GM12865 (cell line): ENCODE measurements around the gene MRPL33.

Experiments
- DNase-seq: peaks from one replicate; pipeline ENCODE4 v3.0.0; 2010; ENCODE audit warnings: low read depth
- H3K4me3 ChIP-seq: 2 replicates; pipeline ENCODE4 v1.5.1; 2011; ENCODE audit warnings: mild to moderate bottlenecking, low read depth, low read length, control low read depth
- TF ChIP-seq, protein P1 (sequence below): IDR thresholded peaks from 2 replicates; pipeline ENCODE4 v1.5.1; 2011; ENCODE audit warnings: low read length, control low read depth, low read depth, inconsistent platforms; ENCODE audit not compliant: insufficient read depth; ENCODE audit errors: missing control alignments

The MRPL33 gene

DNA sequence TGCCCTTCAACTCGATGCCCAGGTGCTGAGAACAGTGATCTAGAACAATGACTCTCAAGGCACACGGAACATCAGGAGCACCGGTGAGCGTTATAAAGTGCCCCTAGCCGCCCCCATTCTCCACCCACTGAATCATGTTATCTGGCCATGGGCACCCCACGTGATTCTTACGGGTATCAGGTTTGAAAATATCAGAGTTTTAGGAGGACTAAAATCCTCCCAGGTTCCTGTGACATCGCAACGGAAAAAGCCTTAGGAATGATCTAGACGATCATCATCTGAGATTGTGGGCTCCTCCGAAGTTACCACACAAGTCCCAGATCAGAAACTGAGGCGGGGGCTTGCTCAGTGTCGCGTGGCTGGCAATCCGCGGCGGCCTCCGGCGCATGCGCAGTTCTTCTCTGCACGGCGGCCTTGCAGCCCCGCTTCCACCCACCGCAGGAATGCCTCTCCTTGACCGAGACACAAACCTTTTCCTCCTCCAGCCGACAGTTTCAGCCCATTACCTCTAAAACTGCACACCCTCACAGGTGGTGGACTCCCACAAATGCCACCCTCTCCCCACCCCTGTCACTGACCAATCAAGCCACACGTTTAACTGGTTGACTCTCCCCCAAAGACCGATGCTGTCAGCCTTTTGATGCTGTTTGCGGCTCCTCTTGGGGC is 5.8 kb upstream of the MRPL33 start:
- DNase-seq = peak; percentile 76
- peak overlapping the region; percentile 59 for H3K4me3 ChIP-seq
- TF ChIP-seq, protein P1, sequence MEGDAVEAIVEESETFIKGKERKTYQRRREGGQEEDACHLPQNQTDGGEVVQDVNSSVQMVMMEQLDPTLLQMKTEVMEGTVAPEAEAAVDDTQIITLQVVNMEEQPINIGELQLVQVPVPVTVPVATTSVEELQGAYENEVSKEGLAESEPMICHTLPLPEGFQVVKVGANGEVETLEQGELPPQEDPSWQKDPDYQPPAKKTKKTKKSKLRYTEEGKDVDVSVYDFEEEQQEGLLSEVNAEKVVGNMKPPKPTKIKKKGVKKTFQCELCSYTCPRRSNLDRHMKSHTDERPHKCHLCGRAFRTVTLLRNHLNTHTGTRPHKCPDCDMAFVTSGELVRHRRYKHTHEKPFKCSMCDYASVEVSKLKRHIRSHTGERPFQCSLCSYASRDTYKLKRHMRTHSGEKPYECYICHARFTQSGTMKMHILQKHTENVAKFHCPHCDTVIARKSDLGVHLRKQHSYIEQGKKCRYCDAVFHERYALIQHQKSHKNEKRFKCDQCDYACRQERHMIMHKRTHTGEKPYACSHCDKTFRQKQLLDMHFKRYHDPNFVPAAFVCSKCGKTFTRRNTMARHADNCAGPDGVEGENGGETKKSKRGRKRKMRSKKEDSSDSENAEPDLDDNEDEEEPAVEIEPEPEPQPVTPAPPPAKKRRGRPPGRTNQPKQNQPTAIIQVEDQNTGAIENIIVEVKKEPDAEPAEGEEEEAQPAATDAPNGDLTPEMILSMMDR = no peak

DNA sequence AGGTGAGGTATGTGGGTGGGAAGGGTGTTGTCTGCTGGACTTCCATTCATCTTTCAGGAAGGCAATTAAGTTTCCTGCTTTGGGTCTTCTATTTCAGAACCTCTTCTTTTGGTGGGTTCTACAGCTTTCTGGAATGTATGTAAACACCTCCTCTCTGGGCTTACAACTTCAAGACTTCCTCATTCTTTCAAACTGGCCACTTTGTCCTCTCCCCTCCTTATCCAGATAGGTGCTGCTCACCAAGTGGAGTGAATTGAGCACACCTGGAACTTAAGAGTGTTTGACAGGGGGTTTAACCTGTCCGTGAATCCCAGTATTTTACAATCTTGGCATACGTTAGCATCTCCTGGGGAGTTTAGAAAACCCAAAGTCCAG is 5.2 kb upstream of the MRPL33 start:
- peak overlapping the region; percentile 59 for H3K4me3 ChIP-seq
- TF ChIP-seq, protein P1 = no peak
- no peak for DNase-seq

DNA sequence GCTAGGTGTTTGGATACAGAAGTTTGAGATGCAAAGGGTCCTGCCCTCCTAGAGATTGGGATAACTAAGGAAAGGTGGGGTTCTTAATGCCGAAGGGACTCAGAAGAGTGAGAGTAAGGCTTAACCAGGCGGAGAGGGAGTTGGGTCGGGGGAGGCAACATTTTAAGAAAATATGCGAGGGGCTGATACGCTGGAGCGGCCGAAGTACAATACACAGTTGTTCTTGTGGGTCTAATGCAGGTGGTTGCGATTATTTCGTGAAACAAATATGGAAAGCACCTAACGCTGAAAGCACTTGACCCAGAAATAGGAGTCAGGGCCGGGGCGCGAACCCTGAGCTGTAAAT is 344 bp upstream of the MRPL33 start:
- H3K4me3 ChIP-seq = peak overlapping the region; percentile 94
- no peak for DNase-seq

DNA sequence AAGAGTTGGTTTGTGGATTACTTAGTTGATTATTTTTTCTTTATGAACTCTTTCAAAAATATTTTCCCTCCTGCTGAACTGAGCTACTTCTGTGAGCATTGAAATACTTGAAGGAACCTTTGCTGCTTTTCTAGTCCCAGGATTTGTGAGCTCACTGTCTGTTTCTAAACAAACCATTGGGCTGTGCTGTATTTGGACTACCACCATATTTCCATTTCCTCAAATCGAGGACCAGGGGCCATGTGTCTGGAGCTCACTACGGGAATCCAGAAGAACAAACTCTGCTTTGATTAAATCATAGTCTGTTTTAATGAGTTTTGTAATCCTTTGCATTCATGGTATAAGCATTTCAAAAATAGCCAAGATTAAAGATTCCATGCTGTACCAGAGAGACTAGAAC is 1.3 kb downstream of the MRPL33 start:
- no peak for DNase-seq
- TF ChIP-seq, protein P1 = no peak
- peak overlapping the region; percentile 94 for H3K4me3 ChIP-seq

More for the DNA sequence above, 344 bp upstream of the MRPL33 start:
- TF ChIP-seq, protein P1 = no peak

DNA sequence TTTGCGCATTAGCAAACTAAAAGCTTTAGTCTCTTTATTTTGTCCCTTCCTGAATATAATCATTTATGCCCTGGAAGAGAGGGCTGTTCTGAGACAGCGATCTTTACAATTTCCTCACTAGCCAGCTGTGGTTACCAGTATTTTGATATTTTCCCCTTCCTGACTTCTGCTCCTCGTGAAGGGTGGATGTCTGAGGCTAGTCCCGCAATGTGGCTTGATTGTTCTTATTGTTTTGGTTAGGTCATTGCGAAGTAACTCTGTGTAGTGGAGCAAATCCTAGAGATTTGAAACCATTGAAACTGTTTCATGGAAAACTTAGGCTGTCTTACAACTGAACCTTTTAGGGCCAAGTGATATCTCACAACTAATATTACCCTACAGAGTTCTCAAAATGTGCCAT is 2.4 kb downstream of the MRPL33 start:
- no peak overlapping the region for H3K4me3 ChIP-seq
- TF ChIP-seq, protein P1 = no peak
- DNase-seq = no peak

DNA sequence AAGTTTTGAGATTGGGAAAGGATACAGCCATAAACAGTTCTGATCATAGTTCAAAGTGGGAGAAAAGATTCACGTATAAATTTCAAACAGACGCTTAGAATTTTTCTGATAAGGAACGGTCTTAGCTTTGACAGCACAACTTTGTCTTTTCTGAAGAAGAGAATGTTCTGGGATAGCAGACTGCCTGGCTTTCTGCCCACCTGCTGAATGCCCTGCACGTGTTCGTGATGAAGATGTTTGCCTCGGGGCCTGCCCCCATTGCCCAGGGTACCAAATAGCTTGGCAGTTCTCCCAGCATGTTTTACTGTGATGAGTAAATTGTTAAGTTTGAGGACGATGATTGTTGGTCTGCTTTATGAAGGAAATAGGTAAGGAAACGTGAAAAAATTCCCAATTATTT is 4.6 kb downstream of the MRPL33 start:
- TF ChIP-seq, protein P1 = no peak
- H3K4me3 ChIP-seq = no peak overlapping the region
- no peak for DNase-seq

DNA sequence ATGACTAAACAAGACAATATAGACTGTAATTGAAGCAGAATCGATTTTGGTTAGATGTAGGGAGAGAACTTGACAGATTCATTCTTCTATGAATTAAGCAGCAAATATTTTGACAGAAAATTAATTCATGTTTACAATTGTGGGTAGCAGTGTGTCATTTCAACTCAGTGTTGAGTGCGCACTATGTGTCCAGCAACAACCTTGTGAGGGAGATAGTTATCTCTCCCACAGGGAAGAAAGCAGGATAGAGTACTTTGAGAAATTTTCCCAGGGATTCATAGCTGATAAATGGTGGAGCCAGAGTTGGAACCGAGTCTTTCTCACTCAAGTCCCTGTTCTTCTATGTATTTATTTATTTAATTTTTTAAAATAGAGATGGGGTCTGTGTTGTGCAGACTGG is 5.2 kb downstream of the MRPL33 start:
- TF ChIP-seq, protein P1 = no peak
- no peak for DNase-seq
- no peak overlapping the region for H3K4me3 ChIP-seq
